KMS-11 (cell line): ENCODE data around the gene TPM2.

ENCODE experiments used
- H2AFZ ChIP-seq: fragments of 200-600 bp; sonication (generic); 2 replicates; pipeline ENCODE4 v1.6.1; 2016; ENCODE audit warnings: antibody characterized with exemption, mixed run types, low read depth
- H3K27ac ChIP-seq: fragments of 200-600 bp; sonication (generic); 2 replicates; pipeline ENCODE4 v1.6.1; 2016; ENCODE audit warnings: mild to moderate bottlenecking, mixed run types
- H3K27me3 ChIP-seq: fragments of 200-600 bp; sonication (generic); 2 replicates; pipeline ENCODE4 v1.6.1; 2017; ENCODE audit warnings: mild to moderate bottlenecking, low read depth, mixed run types, moderate library complexity; ENCODE audit not compliant: insufficient read depth
- H3K36me3 ChIP-seq: fragments of 200-600 bp; sonication (generic); 2 replicates; pipeline ENCODE4 v1.6.1; 2017; ENCODE audit warnings: mild to moderate bottlenecking, mixed run types; ENCODE audit not compliant: insufficient read depth
- H3K4me1 ChIP-seq: fragments of 200-600 bp; sonication (generic); 2 replicates; pipeline ENCODE4 v1.6.1; 2016; ENCODE audit warnings: mild to moderate bottlenecking, low read depth, mixed run types; ENCODE audit not compliant: poor library complexity, severe bottlenecking
- H3K4me2 ChIP-seq: fragments of 200-600 bp; sonication (generic); 2 replicates; pipeline ENCODE4 v1.7.0; 2016; ENCODE audit warnings: mild to moderate bottlenecking, mixed run types
- H3K4me3 ChIP-seq: fragments of 200-600 bp; sonication (generic); IDR thresholded peaks from 2 replicates; pipeline ENCODE4 v1.6.1; 2017; ENCODE audit warnings: low read depth, low read length, mixed read lengths; ENCODE audit not compliant: insufficient read depth
- H3K79me2 ChIP-seq: fragments of 200-600 bp; sonication (generic); 2 replicates; pipeline ENCODE4 v1.6.1; 2016; ENCODE audit warnings: low read depth, mixed run types; ENCODE audit not compliant: insufficient read depth
- H3K9ac ChIP-seq: fragments of 200-600 bp; sonication (generic); 2 replicates; pipeline ENCODE4 v1.6.1; 2016; ENCODE audit warnings: mild to moderate bottlenecking, mixed run types
- H4K20me1 ChIP-seq: fragments of 200-600 bp; sonication (generic); 2 replicates; pipeline ENCODE4 v1.6.1; 2016; ENCODE audit warnings: mild to moderate bottlenecking, mixed run types; ENCODE audit not compliant: insufficient read depth
- CTCF ChIP-seq: fragments of 200-600 bp; sonication (generic); conservative IDR thresholded peaks from 2 replicates; pipeline ENCODE4 v1.6.1; 2017; ENCODE audit warnings: low read depth, mild to moderate bottlenecking, antibody characterized with exemption, low read length, moderate library complexity, mixed read lengths

TPM2 gene

GRCh38 chr9:35713578-35713977 lies 23.9 kb upstream of the TPM2 start:
- H3K27me3 ChIP-seq, result no peaks in the 10 kb centered on the region
- no peak overlapping the region for H3K4me2 ChIP-seq
- H3K4me1 ChIP-seq, result peaks cover 11% of the 10 kb centered on the region
- peaks cover 3% of the 10 kb centered on the region; the same call in 1 of the 2 replicates for H3K36me3 ChIP-seq
- no peak overlapping the region for H3K27ac ChIP-seq
- H4K20me1 ChIP-seq, result no peaks in the 10 kb centered on the region
- H3K79me2 ChIP-seq, result no peaks in the 10 kb centered on the region
- no peak overlapping the region for H3K9ac ChIP-seq
- no peak overlapping the region for H3K4me3 ChIP-seq
- no peak for TF ChIP-seq CTCF
- no peak overlapping the region for H2AFZ ChIP-seq

GRCh38 chr9:35712762-35713400 lies 23.2 kb upstream of the TPM2 start:
- H3K36me3 ChIP-seq, result peaks cover 3% of the 10 kb centered on the region; the same call in 1 of the 2 replicates
- H4K20me1 ChIP-seq, result no peaks in the 10 kb centered on the region
- H3K4me1 ChIP-seq, result peaks cover 11% of the 10 kb centered on the region
- H3K27me3 ChIP-seq, result no peaks in the 10 kb centered on the region
- no peak overlapping the region for H3K27ac ChIP-seq
- no peak overlapping the region for H3K9ac ChIP-seq
- no peaks in the 10 kb centered on the region for H3K79me2 ChIP-seq
- no peak overlapping the region for H3K4me2 ChIP-seq
- no peak overlapping the region for H2AFZ ChIP-seq
- no peak overlapping the region for H3K4me3 ChIP-seq
- TF ChIP-seq CTCF, result no peak

- Histone ChIP-seq H3K27me3 (no peaks in the 10 kb centered on the region), H3K79me2 (no peaks in the 10 kb centered on the region), H3K4me3 (no peak overlapping the region), H3K4me1 (peaks cover 11% of the 10 kb centered on the region), H2AFZ (no peak overlapping the region), H3K36me3 (no peaks in the 10 kb centered on the region), H3K9ac (no peak overlapping the region), H3K4me2 (no peak overlapping the region), H4K20me1 (no peaks in the 10 kb centered on the region), H3K27ac (no peak overlapping the region)
- no peak for TF ChIP-seq CTCF
These were observed 22.0 kb upstream of the TPM2 start for GRCh38 chr9:35711501-35712428.

- Histone ChIP-seq H3K4me1 (peaks cover 11% of the 10 kb centered on the region), H3K36me3 (no peaks in the 10 kb centered on the region), H4K20me1 (no peaks in the 10 kb centered on the region), H3K27ac (no peak overlapping the region), H3K4me3 (no peak overlapping the region), H3K79me2 (no peaks in the 10 kb centered on the region), H3K9ac (no peak overlapping the region), H3K27me3 (no peaks in the 10 kb centered on the region), H2AFZ (no peak overlapping the region), H3K4me2 (no peak overlapping the region)
- TF ChIP-seq CTCF, result no peak
These were observed 21.2 kb upstream of the TPM2 start for GRCh38 chr9:35710818-35711500.
